ENCODE measurements around the gene SPPL2A.

The SPPL2A gene

DNA sequence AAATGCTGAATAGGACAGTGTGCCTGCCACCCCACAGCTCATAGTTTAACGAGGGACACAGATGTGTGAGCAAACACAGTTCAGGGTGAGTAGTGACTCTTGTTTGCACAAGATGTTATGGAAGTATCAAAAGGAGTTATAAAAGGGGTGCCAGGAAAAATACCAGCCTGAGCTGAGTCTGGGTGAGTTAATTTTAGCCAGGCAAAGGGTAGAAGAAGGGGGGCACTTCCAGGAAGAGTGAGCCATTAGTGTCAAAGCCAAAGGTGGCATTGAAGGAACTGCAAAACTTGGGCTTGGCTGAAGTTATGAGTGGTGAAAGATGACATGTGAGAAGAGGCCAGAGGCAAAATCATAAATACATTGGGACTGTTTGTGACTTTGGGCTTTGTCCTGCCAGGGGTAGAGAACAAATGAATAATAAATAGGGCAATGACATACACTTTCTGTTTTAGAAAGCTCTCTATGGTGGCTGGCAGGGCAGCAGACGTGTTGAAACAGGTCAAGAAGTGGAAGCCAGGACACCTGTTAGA lies 1.9 kb upstream of the SPPL2A start:
- TF ChIP-seq, protein P1, sequence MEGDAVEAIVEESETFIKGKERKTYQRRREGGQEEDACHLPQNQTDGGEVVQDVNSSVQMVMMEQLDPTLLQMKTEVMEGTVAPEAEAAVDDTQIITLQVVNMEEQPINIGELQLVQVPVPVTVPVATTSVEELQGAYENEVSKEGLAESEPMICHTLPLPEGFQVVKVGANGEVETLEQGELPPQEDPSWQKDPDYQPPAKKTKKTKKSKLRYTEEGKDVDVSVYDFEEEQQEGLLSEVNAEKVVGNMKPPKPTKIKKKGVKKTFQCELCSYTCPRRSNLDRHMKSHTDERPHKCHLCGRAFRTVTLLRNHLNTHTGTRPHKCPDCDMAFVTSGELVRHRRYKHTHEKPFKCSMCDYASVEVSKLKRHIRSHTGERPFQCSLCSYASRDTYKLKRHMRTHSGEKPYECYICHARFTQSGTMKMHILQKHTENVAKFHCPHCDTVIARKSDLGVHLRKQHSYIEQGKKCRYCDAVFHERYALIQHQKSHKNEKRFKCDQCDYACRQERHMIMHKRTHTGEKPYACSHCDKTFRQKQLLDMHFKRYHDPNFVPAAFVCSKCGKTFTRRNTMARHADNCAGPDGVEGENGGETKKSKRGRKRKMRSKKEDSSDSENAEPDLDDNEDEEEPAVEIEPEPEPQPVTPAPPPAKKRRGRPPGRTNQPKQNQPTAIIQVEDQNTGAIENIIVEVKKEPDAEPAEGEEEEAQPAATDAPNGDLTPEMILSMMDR (IDR thresholded peaks at IDR 0.05; ENCODE audit: low read depth, low read length) = no peak
- no peak for DNase-seq (ENCODE audit: extremely low read depth, low read depth)

DNA sequence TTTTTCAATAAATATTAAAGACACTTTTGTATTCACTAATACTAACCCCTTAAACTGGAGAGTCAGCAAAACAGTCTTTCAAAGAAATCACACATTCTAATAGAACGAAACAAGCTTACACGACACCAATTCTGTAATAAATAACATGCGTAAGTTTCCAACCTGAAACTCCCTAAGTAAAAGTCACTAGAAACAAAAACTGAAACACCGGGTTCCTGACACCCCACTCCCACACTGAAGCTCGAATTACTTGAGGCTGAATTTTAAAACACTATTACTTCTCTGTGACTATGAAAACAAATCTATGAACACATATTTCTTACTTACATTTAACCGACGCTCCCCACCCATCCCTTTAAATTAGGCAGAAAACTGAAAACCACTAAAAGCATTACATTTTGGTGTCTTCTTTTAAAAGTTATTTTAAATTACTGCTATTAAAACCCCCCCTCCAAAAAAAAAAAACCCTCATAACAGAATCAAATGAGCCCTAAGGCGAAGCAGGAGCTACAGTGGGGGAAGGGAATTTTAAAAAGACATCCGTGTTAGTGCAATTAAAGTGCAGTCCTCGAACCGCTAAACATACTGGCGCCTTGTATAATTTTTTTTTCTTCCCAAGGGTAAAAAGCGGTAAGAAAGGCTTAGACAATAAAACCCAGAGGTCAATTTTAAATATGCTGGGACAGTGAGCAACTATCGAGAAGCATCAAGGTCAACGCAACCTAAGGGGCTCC lies 878 bp downstream of the SPPL2A start:
- DNase-seq (ENCODE audit: extremely low read depth, low read depth) = no peak

DNA sequence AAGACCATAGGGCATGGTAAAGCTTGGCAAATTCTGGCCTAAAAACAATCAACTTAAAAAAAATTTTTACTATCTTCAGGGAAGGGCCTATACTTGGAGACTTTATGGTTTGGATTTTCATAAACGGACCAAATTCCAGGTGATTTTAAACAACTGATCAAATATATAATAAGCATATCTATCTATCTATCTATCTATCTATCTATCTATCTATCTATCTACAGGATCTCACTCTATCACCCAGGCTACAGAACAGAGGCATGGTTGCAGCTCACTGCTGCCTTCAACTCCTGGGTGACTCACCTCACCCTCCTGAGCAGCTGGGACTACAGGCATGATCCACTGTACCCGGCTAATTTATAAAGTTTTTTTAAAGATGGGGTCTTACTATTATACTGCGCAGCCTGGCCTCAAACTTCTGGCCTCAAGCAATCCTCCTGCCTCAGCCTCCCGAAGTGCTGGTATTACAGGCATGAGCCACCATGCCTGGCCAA lies 6.7 kb downstream of the SPPL2A start:
- TF ChIP-seq, protein P1 (IDR thresholded peaks at IDR 0.05; ENCODE audit: low read depth, low read length) = no peak
- DNase-seq (ENCODE audit: extremely low read depth, low read depth) = no peak

More for the DNA sequence above, 878 bp downstream of the SPPL2A start:
- TF ChIP-seq, protein P1 (IDR thresholded peaks at IDR 0.05; ENCODE audit: low read depth, low read length) = no peak

DNA sequence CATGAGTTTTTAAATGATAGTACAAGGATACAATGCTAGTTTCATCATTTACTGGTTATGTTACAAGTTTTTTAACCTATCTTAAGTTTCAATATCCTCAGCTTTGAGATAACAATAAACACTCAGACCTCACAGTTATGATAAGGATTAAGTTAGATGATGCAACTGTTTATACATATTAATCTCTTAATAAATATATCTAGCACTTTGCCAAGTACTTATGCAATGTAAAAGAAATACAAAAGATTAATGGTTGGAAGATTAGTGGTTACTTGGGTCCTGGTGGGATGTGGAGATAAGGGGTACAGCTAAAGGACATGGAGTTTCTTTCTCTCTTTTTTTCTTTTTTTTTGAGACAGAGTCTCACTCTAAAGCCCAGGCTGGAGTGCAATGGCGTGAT lies 12.0 kb downstream of the SPPL2A start:
- TF ChIP-seq, protein P1 (IDR thresholded peaks at IDR 0.05; ENCODE audit: low read depth, low read length) = no peak
- no peak for DNase-seq (ENCODE audit: extremely low read depth, low read depth)

DNA sequence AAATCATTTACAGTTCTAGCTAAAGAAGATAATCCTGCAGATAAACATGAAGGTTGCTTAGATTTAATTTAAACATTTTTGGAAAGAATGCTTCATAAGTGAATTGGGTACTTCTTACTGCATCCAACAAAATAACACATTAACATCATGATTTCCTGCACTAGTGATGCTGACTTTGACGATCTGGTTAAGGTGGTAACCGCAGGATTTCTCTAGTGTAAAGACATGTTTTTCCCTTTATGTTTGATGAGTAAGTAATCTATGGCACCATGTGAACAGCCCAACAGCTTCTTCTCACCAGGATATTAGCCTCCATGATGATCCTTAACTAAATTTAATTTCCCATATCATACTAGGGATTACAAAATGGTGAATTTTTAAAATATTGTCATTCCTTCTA lies 14.1 kb downstream of the SPPL2A start:
- DNase-seq (ENCODE audit: extremely low read depth, low read depth) = no peak
- TF ChIP-seq, protein P1 (IDR thresholded peaks at IDR 0.05; ENCODE audit: low read depth, low read length) = no peak

DNA sequence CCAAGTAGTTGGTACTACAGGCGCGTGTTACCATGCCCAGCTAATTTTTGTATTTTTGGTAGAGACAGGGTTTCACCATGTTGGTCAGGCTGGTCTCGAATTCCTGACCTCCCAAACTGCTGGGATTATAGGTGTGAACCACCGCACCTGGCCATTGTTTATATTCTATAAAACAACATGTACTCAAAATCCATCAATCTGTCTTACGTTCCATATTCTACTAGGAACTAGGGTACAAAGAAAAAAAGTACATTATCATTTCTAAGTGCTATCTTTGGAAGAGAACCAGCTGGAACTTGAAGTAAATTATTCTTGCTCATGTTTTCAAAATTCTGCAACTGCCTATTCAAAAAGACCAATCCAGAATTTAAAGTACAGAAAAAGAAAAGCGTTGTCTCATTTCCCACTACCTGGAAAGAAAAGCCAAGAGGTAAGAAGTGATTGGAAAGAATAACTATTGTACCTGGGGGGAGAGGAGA lies 15.2 kb downstream of the SPPL2A start:
- TF ChIP-seq, protein P1 (IDR thresholded peaks at IDR 0.05; ENCODE audit: low read depth, low read length) = no peak
- no peak for DNase-seq (ENCODE audit: extremely low read depth, low read depth)

DNA sequence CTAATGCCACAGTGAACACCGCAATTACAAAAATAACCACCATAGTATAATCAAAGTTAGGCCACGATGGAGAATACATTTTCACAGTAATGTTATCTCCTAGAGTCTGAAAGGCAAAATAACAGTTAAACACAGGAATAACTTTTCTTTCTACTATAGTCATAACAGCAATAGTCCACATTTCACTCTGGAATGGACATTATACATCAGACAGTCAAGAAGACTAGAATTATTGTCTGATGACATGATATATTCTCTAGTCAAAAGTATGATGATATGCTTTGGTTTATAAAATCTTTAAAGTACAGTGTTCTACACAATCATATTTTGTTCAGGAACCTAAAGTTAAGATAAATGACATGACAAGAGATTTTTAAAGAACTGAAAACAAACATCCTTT lies 18.0 kb downstream of the SPPL2A start:
- DNase-seq (ENCODE audit: extremely low read depth, low read depth) = no peak
- TF ChIP-seq, protein P1 (IDR thresholded peaks at IDR 0.05; ENCODE audit: low read depth, low read length) = no peak

Data from AG09319 (cell line).